NCI-H345 treated with DMSO at 0.1 percent for 48 hours (cell line): ENCODE results near the gene SORCS2.

Source experiments
- DNase-seq: peaks from one replicate; lab custom pipeline; 2025; ENCODE audit not compliant: unreplicated experiment; lab: John Stamatoyannopoulos, UW

Gene SORCS2

DNA sequence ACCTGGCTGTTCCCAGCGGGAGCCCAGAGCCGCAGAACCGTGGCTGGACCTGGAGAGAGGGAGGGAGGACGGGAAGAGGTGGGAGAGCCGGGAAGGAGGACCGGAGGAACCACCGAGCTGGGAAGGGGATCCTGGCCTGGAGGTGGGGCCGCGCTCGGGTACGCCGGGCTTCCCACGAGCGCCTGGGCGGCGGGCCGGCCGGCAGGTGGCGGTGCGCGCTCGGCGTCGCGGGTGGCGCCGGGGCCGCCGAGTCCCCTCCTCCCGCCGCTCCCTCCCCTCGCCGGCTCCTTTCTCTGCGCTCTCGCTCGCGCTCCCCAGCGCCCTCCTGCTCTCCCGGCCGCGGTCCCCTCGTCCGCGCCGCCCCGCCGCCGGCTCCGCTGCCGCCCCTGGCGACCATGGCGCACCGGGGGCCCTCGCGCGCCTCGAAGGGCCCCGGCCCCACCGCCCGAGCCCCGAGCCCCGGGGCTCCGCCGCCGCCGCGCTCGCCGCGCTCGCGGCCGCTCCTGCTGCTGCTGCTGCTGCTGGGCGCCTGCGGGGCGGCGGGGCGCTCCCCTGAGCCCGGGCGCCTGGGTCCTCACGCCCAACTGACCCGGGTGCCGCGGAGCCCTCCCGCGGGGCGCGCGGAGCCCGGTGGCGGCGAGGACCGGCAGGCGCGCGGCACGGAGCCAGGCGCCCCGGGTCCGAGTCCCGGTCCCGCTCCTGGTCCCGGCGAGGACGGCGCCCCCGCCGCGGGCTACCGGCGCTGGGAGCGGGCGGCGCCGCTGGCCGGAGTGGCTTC, at the start of gene SORCS2:
Gene SORCS2, plus strand, starts transcription at position 287 of the 778 bp plus-strand sequence.
- DNase-seq = peak; percentile 25

DNA sequence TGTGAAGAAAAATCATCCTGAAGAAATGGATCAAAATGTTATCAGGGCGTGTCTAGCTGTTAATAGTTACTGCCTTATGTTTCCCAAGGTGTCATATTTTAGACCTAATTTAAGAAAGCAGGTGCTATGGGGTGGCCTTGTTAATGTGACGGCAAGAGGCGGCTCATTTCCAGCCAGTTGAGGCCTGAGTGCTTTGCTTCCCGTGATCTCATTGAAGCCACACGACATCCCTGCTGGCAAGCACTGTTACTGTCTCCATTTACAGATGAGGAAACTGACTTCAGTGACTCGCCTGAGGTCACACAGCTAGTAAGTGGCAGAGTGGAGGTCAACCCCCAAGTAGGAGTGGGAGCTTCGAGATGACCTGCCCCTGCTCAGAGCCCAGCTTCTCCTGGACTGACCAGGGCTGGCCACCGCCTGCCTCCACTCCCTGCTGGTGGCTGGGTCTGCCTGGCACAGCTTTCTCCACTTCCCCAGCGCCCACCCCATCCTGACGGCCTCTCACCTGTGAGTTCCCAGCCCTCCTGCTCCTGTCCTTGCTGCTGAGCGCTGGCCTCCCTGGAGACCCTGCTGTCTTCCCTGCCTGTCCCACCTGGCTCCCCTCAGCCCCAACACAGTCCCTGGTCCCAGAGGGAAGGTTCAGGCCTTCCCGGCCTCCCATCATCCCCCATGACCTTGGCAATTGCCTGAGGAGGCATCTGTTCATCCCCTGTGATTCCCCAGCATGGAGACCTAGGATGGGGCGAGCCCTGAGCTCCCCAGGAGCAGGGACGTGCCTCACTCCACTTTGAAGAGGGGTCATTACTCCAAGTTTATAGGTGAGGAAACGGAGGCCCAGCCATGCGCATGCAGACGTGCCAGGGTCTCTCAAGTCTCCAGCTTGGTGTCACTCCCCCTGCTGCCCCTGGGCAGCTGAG, 47.7 kb upstream of the SORCS2 start:
- no peak for DNase-seq

DNA sequence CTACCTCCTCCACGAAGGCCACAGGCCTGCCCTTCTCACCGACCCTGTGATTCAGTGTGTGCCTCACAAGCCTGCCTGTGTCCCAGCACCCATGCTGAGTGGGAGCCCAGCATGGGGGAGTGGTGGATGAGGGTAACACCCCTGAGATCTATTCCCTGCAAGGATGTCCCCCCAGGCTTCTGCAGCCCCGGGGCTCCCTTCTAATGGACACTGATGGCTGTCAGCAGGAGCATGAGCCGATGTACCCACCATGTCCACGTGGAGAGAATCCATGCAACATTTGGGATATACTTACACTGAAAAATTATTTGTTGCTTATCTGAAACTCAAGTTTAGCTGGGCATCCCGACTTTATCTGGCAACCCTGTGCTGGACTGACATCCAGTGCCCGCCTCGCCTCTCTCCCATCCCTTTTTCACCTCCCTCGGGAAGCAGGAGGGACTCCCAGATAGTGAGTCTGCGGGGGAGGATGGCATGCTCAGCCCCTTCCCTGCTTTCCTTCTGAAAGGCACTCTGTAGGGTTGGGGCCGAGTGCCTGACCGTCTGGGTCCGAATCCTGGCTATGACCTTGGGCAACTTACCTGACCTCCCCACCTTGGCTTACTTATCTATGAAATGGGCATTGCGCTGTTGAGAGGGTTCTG, 46.9 kb upstream of the SORCS2 start:
- DNase-seq = no peak

DNA sequence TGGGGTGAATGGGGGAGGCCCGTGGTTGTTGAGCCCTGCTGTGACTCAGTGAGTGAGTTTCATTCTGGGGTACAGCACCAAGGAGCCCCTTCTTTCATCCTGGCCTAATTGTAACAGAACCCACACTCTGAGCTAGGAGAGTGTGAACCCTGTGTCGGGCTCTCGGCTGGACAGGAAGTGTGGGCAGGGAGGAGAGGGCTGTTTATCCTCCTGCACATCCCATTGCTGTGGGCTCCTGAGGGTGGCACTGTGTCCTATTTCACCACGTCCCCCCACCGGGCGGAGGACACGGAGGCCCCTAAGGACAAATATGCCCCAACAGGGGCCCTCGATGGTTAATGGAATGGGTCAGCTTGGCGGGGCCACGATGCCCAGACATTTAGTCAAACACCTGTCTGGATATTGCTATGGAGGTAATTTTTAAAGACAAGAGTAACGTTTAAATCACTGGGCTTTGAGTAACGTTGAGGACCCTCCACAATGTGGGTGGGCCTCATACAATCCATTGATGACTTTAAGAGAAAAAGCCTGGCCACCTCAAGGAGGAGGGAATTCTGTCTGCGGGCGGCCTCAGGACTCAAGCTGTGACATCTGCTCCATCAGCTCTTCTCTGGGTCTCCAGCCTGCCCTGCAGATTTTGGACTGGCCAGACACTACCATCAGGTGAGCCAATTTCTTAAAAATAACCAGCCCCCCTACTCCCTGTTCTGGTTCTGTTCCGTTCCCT, 46.1 kb upstream of the SORCS2 start:
- no peak for DNase-seq

- DNase-seq = no peak
These were observed 45.6 kb upstream of the SORCS2 start for GRCh38 chr4:7146786-7147115.

DNA sequence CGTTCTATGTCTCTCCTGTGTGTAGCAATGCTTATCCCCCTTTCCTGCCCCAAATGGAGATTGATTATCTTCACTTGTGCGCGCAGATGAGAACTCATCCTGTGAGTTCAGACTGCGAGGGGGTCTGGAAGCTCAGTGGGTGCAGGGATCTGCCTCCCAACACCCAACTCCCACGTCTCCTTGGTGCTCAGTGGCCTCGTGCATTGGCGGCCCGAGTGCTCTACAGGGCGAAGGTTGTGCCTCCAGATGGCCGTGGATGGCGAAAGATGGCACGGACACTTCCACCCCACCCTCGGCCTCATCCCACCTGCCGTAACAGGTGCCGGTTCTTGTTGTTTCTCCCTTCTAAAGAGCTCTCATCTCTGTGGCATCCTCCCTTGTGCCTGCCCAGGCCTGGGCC, 45.1 kb upstream of the SORCS2 start:
- no peak for DNase-seq

DNA sequence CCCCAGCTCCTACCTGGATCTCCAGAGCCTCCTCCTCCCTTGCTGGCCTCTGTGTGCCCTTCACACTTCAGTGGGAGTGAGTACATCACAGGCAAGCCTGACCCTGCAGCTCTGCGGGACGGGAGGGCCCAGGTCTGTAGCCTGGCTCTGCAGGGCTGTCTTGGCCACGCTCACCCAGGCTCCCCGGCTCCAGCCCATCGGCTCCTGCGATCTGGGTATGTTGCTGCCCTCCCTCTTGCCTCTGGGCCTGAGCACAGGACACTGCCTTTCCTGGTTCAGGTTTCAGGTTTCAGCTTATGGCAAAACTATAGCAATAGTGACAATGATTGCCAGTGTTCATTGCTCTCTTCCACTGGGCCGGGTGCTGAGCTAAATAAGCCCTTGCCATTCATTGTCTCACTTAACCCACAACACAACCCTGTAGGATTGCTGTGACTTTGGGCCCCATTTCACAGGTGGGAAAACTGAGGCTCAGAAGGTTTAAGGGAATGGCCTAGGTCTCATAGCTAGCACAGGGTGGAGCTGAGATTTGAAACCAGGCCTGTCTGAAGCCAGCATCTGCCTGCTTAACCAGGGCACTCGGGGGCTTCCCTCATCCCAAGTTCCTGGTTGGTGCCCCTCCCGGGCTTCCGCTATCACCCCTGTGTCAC, 44.6 kb upstream of the SORCS2 start:
- DNase-seq = no peak

- no peak for DNase-seq
These were observed 44.0 kb upstream of the SORCS2 start for GRCh38 chr4:7148337-7148736.

- no peak for DNase-seq
These were observed 42.2 kb upstream of the SORCS2 start for GRCh38 chr4:7150036-7150635.

GRCh38 chr4:7151668-7152227, 40.6 kb upstream of the SORCS2 start:
- DNase-seq = no peak

GRCh38 chr4:7153711-7154110, 38.6 kb upstream of the SORCS2 start:
- no peak for DNase-seq

DNA sequence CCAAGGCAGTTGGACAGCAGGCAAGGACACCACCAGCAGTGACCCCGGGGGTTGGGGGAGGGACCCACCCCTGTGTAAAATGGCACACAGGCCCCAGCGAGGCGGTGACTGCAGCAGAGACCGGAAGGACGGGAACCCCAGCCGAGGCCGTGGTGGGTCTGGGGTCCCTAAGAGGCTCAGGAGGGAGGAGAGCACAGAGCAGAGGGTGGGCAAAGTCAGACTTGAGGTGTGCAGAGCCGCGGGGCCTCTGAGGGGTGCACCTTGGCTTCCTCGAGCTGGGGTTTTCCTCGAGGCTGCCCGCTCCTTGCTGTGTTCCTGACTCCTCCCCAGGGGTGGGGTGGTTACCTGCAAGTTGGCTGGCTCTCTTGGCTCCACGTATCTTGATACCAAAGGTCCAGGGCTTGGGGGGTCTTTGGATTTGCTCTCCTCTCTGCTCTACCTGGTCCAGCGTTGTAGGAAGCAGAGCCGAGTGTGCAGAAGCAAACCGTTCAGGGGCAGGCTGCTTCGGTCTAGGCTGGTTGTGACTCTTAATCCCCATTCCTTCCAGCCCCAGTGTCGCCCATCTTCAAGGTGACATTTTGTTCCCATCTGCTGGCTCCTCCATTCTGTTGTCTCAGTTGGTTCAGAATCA, 37.9 kb upstream of the SORCS2 start:
- no peak for DNase-seq

DNA sequence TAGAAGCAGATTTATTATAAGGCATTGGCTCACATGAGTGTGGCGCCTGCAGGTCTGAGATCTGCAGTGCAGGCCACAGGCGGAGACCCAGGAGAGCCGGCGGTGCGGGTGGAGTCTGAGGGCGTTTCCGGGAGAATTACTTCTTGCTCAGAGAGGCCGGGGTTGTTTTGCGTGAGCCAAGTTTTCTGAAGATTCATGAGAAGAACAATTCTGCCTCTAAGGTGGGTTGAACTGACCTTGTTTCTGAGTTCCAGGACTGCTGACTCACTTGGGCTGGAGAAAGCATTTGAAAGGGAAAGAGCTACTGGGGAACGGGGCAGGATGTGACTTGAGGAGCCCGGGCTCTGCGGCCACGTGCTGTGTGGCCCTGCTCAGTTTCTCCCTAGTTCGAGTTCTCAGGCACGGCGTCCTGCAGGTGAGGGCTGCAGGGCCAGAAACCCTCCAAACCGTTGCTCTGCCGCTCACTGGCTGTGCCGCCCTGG, 36.7 kb upstream of the SORCS2 start:
- DNase-seq = no peak

- no peak for DNase-seq
These were observed 36.0 kb upstream of the SORCS2 start for GRCh38 chr4:7156328-7156727.

GRCh38 chr4:7156761-7157488, 35.4 kb upstream of the SORCS2 start:
- DNase-seq = no peak

DNA sequence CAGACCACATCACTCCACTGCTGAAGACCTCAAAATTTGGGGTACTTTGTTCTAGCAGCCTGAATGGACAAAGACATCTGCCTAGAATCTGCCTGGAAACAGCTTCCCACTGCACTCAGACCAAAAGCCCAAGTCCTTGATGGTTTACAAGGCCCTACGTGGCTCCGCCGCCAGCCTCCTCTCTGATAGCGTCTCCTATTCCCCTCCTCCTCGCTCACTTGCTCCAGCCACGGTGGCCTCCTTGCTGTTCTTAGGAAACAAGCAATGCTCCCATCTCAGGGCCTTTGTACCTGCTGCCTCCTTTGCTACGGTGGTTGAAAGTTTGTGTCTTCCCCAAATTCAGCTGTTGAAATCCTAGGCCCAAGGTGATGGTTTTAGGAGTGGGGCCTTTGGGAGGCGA, 34.7 kb upstream of the SORCS2 start:
- no peak for DNase-seq

- no peak for DNase-seq
These were observed 34.1 kb upstream of the SORCS2 start for GRCh38 chr4:7158081-7158750.

DNA sequence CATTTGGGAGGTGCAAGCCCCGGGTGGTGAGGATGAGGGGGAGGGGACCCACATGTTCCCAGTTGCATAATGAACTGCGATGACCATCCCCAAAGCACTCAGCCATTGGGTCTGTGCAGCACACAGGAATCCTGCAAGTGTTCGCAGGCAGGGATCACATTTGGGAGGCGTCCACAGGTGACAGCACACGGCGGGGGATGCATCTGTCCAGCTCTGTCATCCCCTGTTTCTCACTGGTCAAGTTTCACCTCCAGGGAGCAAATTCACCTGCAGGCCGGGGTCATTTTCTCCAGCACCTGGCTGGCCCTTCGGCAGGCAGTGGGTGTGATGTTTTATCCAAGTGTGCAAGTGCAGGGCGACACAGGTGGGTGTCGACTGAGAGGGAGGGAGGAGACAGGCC, 33.3 kb upstream of the SORCS2 start:
- DNase-seq = no peak
